Adipocyte (in vitro differentiated cells): Measurements from ENCODE around the gene RASD2.

ENCODE experiments used
- DNase-seq: peaks from one replicate; pipeline ENCODE4 v3.0.0-alpha.2; 2015; ENCODE audit warnings: low read depth
- H3K27me3 ChIP-seq: replicated peaks from 2 replicates; pipeline ENCODE4 v1.7.0; 2013; ENCODE audit warnings: mild to moderate bottlenecking, low read length, moderate library complexity; ENCODE audit not compliant: control insufficient read depth, insufficient read depth
- H3K36me3 ChIP-seq: 2 replicates; pipeline ENCODE4 v1.7.0; 2013; ENCODE audit warnings: low read length, mild to moderate bottlenecking, moderate library complexity; ENCODE audit not compliant: control insufficient read depth, insufficient read depth, severe bottlenecking
- H3K4me1 ChIP-seq: 2 replicates; pipeline ENCODE4 v1.7.0; 2013; ENCODE audit warnings: mild to moderate bottlenecking, low read length, moderate library complexity; ENCODE audit not compliant: control insufficient read depth, insufficient read depth
- H3K4me3 ChIP-seq: 2 replicates; pipeline ENCODE4 v1.7.0; 2013; ENCODE audit warnings: mild to moderate bottlenecking, low read length, moderate library complexity
- H3K9ac ChIP-seq: 2 replicates; pipeline ENCODE4 v1.7.0; 2013; ENCODE audit warnings: mild to moderate bottlenecking, low read length, moderate library complexity
- H3K9me3 ChIP-seq: 2 replicates; pipeline ENCODE4 v1.7.0; 2013; ENCODE audit warnings: mild to moderate bottlenecking, low read length, moderate library complexity; ENCODE audit not compliant: control insufficient read depth

RASD2 gene

GRCh38 chr22:35519306-35520000, 21.2 kb upstream of the RASD2 start:
- no peak for DNase-seq
- Histone ChIP-seq H3K9me3 (no peaks in the 10 kb centered on the region), H3K27me3 (peaks cover 48% of the 10 kb centered on the region), H3K4me3 (no peak overlapping the region), H3K36me3 (no peaks in the 10 kb centered on the region), H3K4me1 (no peaks in the 10 kb centered on the region), H3K9ac (no peak overlapping the region)

GRCh38 chr22:35521358-35522224, 19.0 kb upstream of the RASD2 start:
- no peak overlapping the region for H3K4me3 ChIP-seq
- H3K9me3 ChIP-seq = no peaks in the 10 kb centered on the region
- peaks cover 3% of the 10 kb centered on the region for H3K4me1 ChIP-seq
- peaks cover 45% of the 10 kb centered on the region for H3K27me3 ChIP-seq
- H3K36me3 ChIP-seq = no peaks in the 10 kb centered on the region
- no peak for DNase-seq
- H3K9ac ChIP-seq = no peak overlapping the region

GRCh38 chr22:35522225-35523149, 18.1 kb upstream of the RASD2 start:
- H3K4me1 ChIP-seq = peaks cover 3% of the 10 kb centered on the region
- no peak overlapping the region for H3K4me3 ChIP-seq
- no peaks in the 10 kb centered on the region for H3K9me3 ChIP-seq
- H3K9ac ChIP-seq = no peak overlapping the region
- no peaks in the 10 kb centered on the region for H3K36me3 ChIP-seq
- no peak for DNase-seq
- peaks cover 46% of the 10 kb centered on the region for H3K27me3 ChIP-seq

GRCh38 chr22:35523167-35523947, 17.3 kb upstream of the RASD2 start:
- DNase-seq = no peak
- Histone ChIP-seq H3K36me3 (no peaks in the 10 kb centered on the region), H3K9ac (no peak overlapping the region), H3K4me3 (no peak overlapping the region), H3K4me1 (peaks cover 3% of the 10 kb centered on the region), H3K9me3 (no peaks in the 10 kb centered on the region), H3K27me3 (peaks cover 39% of the 10 kb centered on the region)

- H3K4me3 ChIP-seq = no peak overlapping the region
- peaks cover 7% of the 10 kb centered on the region for H3K9me3 ChIP-seq
- no peak overlapping the region for H3K9ac ChIP-seq
- H3K4me1 ChIP-seq = peaks cover 3% of the 10 kb centered on the region
- peak; percentile 34 for DNase-seq
- peaks cover 30% of the 10 kb centered on the region for H3K27me3 ChIP-seq
- no peaks in the 10 kb centered on the region for H3K36me3 ChIP-seq
Observed at GRCh38 chr22:35524966-35525686, 15.5 kb upstream of the RASD2 start.

- DNase-seq = no peak
- Histone ChIP-seq H3K36me3 (no peaks in the 10 kb centered on the region), H3K27me3 (peaks cover 24% of the 10 kb centered on the region), H3K4me3 (no peak overlapping the region), H3K9me3 (peaks cover 7% of the 10 kb centered on the region), H3K4me1 (peaks cover 3% of the 10 kb centered on the region), H3K9ac (no peak overlapping the region)
Observed at GRCh38 chr22:35525687-35526332, 14.8 kb upstream of the RASD2 start.

- DNase-seq = no peak
- peaks cover 23% of the 10 kb centered on the region for H3K27me3 ChIP-seq
- no peaks in the 10 kb centered on the region for H3K36me3 ChIP-seq
- peaks cover 7% of the 10 kb centered on the region for H3K9me3 ChIP-seq
- H3K9ac ChIP-seq = no peak overlapping the region
- H3K4me1 ChIP-seq = peaks cover 3% of the 10 kb centered on the region
- no peak overlapping the region for H3K4me3 ChIP-seq
Observed at GRCh38 chr22:35526333-35526979, 14.2 kb upstream of the RASD2 start.

- Histone ChIP-seq H3K36me3 (no peaks in the 10 kb centered on the region), H3K27me3 (peaks cover 9% of the 10 kb centered on the region), H3K9me3 (peaks cover 7% of the 10 kb centered on the region), H3K4me3 (no peak overlapping the region), H3K9ac (no peak overlapping the region), H3K4me1 (peaks cover 3% of the 10 kb centered on the region)
- DNase-seq = no peak
Observed at GRCh38 chr22:35528927-35529326, 11.7 kb upstream of the RASD2 start.

- no peak for DNase-seq
- Histone ChIP-seq H3K9me3 (peaks cover 7% of the 10 kb centered on the region), H3K4me3 (no peak overlapping the region), H3K9ac (no peak overlapping the region), H3K27me3 (peaks cover 8% of the 10 kb centered on the region), H3K4me1 (peaks cover 3% of the 10 kb centered on the region), H3K36me3 (no peaks in the 10 kb centered on the region)
Observed at GRCh38 chr22:35530700-35531099, 9.9 kb upstream of the RASD2 start.
